HUDEP-2 (cell line): ENCODE measurements around the gene WDR20.
"Not testable (repeated sequence)": the region's sequence is repeated elsewhere in the genome, so short reads cannot be mapped to it uniquely, and the experiment has no call there.

Source experiments
- DNase-seq, 76 experiments: peaks; one replicate each; lab custom pipeline; 2025; ENCODE audit not compliant: unreplicated experiment in 76 of 76; lab: John Stamatoyannopoulos, UW

Gene WDR20

GRCh38 chr14:102139286-102140026, at the start of gene WDR20:
Gene WDR20, plus strand, starts transcription at chr14:102139897. Its CDS starts 27 bp downstream, at chr14:102139924.
- peak; percentile 55 to 98 (median 94) for DNase-seq

- no peak for DNase-seq
Observed at GRCh38 chr14:102090713-102091112, 49.0 kb upstream of the WDR20 start.

GRCh38 chr14:102092806-102093205, 46.9 kb upstream of the WDR20 start:
- DNase-seq = no peak

DNA sequence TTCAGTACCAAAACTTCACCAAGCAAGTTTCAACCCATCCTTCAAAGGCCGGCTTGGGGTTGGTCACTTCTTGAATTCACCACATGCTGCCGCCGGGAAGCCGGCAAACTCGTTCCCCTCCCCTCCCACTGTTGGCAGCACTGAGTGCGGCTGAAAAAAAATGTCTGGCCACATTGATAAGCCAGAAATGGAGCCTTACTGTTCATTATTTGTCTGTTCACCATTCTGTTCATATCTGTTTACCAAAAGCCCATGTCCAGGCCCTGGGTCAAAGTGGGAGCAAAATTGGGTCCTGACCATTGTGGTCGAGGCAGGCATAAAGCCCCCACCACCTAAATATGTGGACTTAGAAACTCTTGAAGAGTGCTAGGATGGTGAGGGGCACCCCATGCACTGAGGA, 45.6 kb upstream of the WDR20 start:
- peak in 74 of 76 experiments; percentile 35 to 84 (median 64) for DNase-seq

- peak in 8 of 76 experiments; percentile 6 to 44 (median 16) for DNase-seq
Observed at GRCh38 chr14:102095231-102095870, 44.3 kb upstream of the WDR20 start.

GRCh38 chr14:102095871-102096568, 43.7 kb upstream of the WDR20 start:
- DNase-seq = peak in 5 of 76 experiments; percentile 10 to 28 (median 16)

GRCh38 chr14:102096569-102097188, 43.0 kb upstream of the WDR20 start:
- peak in 67 of 76 experiments; percentile 11 to 79 (median 60) for DNase-seq

DNA sequence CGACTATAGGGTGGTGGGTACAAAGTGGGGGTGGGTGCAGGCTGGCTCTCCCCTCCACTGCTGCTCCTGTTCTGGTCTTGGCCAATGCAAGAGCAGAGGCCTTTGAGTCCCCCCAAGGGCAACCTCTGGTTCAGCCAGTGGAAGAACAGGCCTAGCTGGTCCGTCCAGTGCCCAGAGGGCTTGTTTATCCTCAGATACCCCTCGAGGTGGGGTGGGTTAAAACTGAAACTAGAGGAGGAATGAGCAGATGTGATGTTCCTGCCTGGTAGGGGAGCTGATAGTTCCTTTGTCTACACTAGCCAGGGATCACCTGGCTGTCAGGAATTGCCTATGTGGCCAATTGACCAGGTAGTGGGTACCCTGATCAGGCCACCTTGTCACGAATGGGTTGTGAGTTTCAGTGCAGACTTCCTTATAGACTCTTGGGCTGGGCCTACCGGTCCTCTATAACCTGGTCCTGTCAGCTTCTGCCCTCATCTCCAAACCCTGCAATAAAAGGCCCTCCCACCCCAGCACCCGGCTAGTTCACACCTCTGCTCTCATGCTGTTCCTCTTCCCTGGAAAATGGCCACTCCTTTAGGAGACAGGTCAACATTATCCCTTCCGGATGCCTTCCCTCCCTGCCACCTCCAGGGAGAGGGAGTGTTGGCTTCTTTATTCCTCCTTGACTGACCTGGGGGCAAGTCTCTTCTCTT, 42.1 kb upstream of the WDR20 start:
- no peak for DNase-seq

DNA sequence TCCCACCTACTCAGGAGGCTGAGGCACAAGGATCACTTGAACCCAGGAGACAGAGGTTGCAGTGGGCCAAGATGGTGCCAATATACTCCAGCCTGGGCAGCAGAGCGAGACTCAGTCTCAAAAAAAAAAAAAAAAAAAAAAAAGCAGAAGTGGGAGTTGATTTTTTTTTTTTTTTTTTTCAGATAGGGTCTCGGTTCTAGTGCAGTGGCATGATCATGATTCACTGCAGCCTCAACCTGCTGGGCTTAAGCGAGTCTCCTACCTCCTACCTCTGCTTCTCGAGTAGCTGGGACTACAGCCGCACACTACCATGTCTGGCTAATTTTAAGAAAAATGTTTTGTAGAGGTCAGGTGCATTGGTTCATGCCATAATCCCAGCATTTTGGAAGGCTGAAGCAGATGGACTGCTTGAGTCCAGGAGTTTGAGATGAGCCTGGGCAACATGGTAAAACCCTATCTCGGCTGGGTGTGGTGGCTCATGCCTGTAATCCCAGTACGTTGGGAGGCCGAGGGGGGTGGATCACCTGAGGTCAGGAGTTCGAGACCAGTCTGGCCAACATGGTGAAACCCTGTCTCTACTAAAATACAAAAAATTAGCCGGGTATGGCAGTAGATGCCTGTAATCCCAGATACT, 36.5 kb upstream of the WDR20 start:
- no peak for DNase-seq

GRCh38 chr14:102105369-102105768, 34.3 kb upstream of the WDR20 start:
- DNase-seq = no peak

DNA sequence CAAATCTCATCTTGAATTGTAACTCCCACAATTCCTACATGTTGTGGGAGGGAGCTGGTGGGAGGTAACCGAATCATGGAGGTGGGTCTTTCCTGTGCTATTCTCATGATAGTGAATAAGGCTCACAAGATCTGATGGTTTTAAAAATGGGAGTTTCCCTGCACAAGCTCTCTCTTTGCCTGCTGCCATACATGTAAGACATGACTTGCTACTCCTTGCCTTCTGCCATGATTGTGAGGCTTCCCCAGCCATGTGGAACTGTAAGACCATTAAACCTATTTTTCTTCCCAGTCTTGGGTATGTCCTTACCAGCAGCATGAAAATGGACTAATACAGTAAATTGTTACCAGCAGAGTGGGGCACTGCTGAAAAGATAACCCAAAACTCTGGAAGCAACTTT, 30.4 kb upstream of the WDR20 start:
- DNase-seq = not testable (repeated sequence)

DNA sequence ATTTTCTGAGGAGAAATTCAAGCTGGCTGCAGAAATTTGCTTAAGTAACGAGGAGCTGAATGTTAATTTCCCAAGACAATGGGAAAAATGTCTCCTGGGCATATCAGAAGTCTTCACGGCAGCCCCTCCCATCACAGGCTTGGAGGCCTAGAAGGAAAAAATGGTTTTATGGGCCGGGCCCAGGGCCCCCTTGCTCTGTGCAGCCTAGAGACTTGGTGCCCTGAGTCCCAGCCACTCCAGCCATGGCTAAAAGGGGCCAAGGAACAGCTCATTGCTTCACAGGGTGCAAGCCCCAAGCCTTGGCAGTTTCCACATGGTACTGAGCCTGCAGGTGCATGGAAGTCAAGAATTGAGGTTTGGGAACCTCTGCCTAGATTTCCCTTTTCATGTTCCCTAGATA, 28.6 kb upstream of the WDR20 start:
- no peak for DNase-seq

- no peak for DNase-seq
Observed at GRCh38 chr14:102116361-102117180, 23.1 kb upstream of the WDR20 start.

DNA sequence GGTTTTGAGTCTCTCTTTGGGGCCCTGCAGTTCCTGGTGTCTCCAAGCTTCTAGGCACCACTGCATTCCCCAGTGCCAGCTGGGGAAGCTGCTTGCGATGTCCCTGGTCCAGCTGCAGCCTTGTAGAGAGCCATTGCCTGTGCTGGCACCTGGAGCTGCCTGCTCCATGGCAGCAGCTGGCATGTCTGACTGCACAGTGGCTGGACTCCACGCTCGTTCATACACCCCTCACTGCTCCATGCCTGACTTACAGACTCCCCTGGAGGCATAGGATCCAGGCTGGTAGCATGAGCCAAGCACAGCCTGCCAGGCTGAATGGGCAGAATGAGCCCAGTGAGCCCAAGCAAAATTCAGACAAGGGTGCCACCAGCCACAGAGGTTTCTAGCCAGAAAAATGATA, 21.8 kb upstream of the WDR20 start:
- no peak for DNase-seq

- no peak for DNase-seq
Observed at GRCh38 chr14:102120888-102121287, 18.8 kb upstream of the WDR20 start.

- no peak for DNase-seq
Observed at GRCh38 chr14:102121567-102121966, 18.1 kb upstream of the WDR20 start.

- DNase-seq = no peak
Observed at GRCh38 chr14:102124419-102124818, 15.3 kb upstream of the WDR20 start.

DNA sequence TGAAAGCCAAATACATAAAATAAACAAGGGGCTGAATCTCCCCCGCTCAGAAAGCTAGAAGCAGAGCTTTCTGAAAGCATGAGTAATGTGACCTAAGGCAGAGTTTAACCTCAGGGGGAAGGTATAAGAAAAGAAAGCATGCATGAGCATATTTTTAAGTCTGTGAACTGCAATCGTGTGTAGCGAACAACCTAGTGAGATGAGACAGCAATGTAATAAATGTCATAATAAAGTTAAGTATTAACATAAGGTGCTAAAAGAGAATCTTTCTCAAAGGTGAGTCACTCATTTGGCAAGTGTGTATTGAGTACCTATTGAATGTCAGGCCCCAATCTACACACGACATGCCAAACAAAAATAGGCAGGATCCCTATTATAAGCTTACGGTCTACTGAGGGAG, 14.2 kb upstream of the WDR20 start:
- DNase-seq = no peak

DNA sequence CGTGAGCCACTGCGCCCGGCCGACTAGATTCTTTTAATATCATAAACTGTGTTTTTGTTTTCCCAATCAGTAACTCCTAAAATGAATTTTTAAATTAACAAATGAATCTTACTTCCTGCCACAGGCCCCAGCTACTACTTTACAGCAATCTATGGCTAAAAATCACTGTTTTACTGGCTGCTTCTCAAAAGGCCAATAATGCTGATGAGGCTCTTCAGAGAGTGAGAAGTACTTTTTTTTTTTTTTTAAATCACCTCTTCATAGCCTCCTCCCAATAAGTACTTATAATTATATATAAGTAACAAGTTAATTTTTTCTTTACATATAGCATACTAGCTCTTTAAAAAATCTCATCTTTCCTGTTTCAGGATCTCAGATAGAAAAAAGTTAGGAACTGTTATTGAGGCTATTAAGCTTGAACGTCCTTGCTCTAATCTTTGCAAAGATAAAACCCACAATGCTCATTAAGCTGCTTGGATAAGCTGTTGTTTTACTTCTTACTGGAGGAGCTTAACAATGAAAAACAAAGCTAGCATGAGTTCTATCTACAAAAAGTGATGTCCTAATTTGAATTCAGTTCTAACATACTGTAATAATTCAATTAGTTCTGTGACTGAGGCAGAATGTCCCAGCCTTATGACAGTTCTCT, 12.8 kb upstream of the WDR20 start:
- DNase-seq = no peak
